ENCODE measurements around the gene FER.
"Not testable (repeated sequence)": the region's sequence is repeated elsewhere in the genome, so short reads cannot be mapped to it uniquely, and the experiment has no call there.

Gene FER

GRCh38 chr5:108748401-108749127 is 867 bp downstream of the FER start:
- DNase-seq = peak; percentile 98

- DNase-seq = peak; percentile 57
These were observed 1.6 kb downstream of the FER start for GRCh38 chr5:108749128-108749861.

GRCh38 chr5:108753331-108753730 is 5.6 kb downstream of the FER start:
- DNase-seq = no peak

GRCh38 chr5:108753877-108754276 is 6.2 kb downstream of the FER start:
- DNase-seq = no peak

- no peak for DNase-seq
These were observed 12.8 kb downstream of the FER start for GRCh38 chr5:108760512-108760911.

GRCh38 chr5:108762660-108763059 is 15.0 kb downstream of the FER start:
- DNase-seq = no peak

GRCh38 chr5:108763222-108763916 is 15.7 kb downstream of the FER start:
- no peak for DNase-seq

GRCh38 chr5:108765647-108766046 is 17.9 kb downstream of the FER start:
- DNase-seq = no peak

- DNase-seq = not testable (repeated sequence)
These were observed 19.2 kb downstream of the FER start for GRCh38 chr5:108766916-108767315.

- no peak for DNase-seq
These were observed 21.7 kb downstream of the FER start for GRCh38 chr5:108769352-108769751.

GRCh38 chr5:108772626-108773025 is 24.9 kb downstream of the FER start:
- DNase-seq = no peak

- no peak for DNase-seq
These were observed 25.6 kb downstream of the FER start for GRCh38 chr5:108773330-108773729.

GRCh38 chr5:108774079-108774478 is 26.4 kb downstream of the FER start:
- DNase-seq = not testable (repeated sequence)

- DNase-seq = not testable (repeated sequence)
These were observed 29.9 kb downstream of the FER start for GRCh38 chr5:108777582-108777981.

- not testable (repeated sequence) for DNase-seq
These were observed 36.9 kb downstream of the FER start for GRCh38 chr5:108784577-108784976.

- DNase-seq = no peak
These were observed 39.2 kb downstream of the FER start for GRCh38 chr5:108786806-108787483.

GRCh38 chr5:108788142-108788541 is 40.4 kb downstream of the FER start:
- DNase-seq = no peak

GRCh38 chr5:108793207-108793606 is 45.5 kb downstream of the FER start:
- no peak for DNase-seq

GRCh38 chr5:108794349-108794748 is 46.7 kb downstream of the FER start:
- not testable (repeated sequence) for DNase-seq

GRCh38 chr5:108797396-108797795 is 49.7 kb downstream of the FER start:
- no peak for DNase-seq

GRCh38 chr5:108797986-108798385 is 50.3 kb downstream of the FER start:
- DNase-seq = no peak

- DNase-seq = no peak
These were observed 51.0 kb downstream of the FER start for GRCh38 chr5:108798513-108799265.

Measured in amniotic stem cell (primary cell).